Activated T-cell treated with anti-CD3 and anti-CD28 coated beads, Interleukin-2, amount 50 U/mL, for 48 hours (primary cell): ENCODE data around the gene SLC25A29.
A peak's percentile ranks its signal among the peaks of the same experiment; 100 is the strongest.
"Not testable (repeated sequence)": the region's sequence is repeated elsewhere in the genome, so short reads cannot be mapped to it uniquely, and the experiment has no call there.

Source experiments
- DNase-seq, 2 experiments: peaks; one replicate each; pipeline ENCODE4 v3.0.0-alpha.2; 2020

Gene SLC25A29

GRCh38 chr14:100292776-100293461 lies 13.3 kb downstream of the SLC25A29 start:
- no peak for DNase-seq

DNA sequence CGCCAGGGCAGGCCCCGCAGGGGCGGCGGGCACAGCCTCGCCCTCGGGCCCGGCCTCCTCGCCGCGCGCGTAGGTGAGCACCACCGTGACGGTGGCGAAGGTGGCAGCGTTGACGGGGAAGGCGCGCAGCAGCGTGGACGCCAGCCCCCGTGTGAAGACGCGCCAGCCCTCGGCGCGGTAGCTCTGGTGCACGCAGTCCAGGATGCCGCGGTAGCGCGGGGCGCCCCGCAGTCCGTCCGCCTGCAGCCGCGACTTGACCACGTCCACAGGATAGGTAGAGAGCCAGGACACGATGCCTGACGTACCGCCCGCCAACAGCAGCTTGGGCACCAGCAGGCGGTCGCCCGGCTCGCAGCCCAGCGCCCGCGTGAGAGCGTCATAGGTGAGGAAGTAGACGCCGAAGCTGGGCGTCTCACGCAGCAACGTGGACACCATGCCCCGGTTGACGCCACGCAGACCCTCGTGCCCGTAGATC lies 13.9 kb downstream of the SLC25A29 start:
- no peak for DNase-seq

GRCh38 chr14:100291305-100292075 lies 14.8 kb downstream of the SLC25A29 start:
- no peak for DNase-seq

DNA sequence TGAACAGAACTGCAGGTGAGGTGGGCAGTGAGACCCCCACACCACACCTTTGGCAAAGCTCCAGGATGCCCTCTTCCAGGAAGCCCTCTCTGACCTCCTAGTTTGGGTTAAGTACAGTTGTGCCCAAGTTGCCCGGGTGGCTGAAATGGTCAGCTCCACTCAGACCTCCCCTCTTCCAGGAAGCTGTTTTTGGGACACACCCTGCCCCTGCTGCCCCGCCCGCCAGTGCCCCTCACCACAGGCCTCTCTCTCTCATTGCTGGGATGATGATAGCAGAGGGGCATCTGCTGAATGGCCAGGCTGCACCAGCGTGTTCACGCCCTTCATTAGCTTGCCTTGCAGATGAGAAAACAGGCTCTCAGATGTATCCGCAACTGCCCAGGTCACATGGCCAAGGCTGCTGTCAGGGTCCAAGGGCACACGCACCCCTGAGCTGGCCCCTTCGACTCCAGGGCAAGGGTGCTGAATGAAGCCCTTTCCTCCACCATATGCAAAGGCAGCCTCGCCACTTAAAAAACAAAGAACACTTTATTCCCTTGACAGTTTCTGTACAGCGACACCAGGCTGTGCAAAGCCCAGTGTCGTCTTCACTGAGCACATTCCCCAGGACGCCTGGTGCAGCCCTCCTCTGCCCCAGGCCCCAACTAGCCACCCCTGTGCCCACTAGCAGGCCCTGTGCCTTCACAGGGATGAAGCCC lies 15.5 kb downstream of the SLC25A29 start:
- no peak for DNase-seq

DNA sequence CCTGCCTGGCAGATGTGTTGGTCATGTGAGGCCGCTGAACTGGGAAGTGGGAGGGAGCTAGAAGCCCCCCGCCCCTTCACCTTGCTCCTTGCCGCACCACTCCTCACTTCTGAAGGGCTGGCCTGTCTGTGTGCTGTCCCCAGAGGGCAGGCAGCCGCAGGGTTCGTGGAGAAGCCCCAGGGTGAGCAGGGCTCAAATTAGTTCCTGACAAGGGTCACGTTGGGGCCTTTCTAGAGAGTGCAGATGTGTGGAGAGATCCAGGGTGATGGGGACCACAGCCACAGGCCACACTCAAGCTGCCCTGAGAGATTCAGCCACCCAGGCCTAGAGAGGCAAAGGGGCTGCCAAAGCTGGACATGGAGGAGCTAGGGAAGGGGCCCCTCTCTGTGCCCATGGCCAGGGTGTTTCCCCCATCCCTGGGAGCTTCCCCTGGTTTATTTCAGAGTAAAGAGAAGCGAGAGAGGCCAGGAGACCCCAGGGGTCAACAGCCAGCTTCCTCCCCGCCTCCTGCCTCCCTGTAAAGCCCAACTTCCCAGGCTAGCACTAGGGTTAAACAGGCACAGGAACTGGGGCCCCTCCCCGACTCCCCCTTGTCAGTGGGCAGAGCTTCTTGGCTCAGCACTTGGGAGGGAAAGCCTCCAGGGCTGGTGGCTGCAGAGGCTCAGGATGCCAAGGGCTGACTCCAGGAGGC lies 16.2 kb downstream of the SLC25A29 start:
- DNase-seq: no peak

- no peak for DNase-seq
These were observed 17.7 kb downstream of the SLC25A29 start for GRCh38 chr14:100288382-100289185.

GRCh38 chr14:100287998-100288295 lies 18.3 kb downstream of the SLC25A29 start:
- DNase-seq: not testable (repeated sequence)

DNA sequence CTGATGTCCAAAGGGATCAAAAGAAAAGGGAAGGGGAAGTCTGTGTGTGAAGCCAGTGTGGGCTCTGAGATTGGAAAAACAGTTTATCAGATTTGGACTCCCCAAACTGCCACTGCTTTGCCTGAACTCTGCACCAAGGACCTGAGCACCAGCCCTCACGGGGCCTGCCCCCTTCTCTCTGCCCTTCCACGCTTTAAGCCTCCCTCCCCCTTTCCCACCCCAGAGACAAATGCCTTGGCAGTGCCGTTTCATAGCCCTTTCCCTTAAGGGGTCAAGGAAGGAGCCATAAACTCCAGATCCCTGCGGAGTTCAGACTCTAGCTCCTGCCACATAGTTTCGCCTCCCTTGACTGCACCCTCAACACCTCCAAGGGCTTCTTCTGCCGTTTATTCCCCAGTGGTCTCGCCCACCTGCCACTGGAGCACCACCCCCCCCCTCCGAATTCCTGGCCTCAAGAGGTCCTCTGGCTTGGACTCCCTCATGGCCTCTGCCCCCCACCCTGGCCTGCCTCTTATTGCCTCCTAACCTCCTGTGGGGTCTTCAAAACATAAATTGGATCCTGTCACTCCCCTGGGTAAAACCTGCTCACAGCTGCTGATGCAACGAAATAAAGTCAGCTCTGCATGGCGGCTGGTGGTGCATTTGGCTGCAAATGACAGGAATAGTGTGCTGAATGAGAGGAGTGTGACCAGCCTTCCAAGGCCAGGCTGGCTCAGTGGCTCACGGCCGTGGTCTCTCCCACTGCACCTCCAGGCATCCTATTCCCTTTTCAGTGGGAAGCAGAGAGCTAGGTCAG lies 18.8 kb downstream of the SLC25A29 start:
- DNase-seq: no peak

DNA sequence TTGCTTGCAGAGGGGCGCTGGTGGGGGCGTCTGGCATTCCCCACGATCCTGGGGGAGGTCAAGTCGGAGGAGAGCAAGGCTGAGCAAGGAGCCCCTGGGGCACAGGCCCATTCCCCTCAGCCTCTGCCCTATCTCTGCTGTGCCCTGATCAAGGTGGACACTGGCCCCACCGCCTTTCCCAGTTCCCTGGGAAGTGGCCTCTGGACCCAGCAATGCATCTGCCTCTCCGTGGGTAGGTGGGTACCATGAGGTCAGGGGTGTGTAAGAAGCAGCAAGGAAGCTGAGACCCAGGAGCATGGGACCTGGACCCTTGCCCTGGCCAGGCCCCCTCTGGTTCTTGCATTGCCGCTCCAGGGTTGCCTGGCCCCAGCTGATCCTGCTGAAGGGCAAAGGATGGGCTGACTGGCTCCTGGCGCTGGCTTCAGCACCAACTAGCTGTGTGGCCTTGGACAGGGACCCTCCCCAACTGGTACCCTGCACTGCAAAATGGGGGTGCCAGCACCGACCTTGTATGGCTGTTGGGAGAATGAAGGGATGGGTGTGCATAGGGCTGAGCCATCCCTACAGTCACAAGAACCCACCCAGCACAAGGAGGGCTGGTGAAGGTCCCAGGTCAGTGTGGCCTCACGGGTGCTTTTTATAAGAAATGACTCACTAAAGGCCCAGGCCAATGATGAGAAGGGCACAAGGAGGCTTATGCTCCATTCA lies 19.6 kb downstream of the SLC25A29 start:
- no peak for DNase-seq

- DNase-seq: no peak
These were observed 20.3 kb downstream of the SLC25A29 start for GRCh38 chr14:100285913-100286400.

- peak; percentile 86 to 89 for DNase-seq
These were observed 21.0 kb downstream of the SLC25A29 start for GRCh38 chr14:100285021-100285912.

- no peak for DNase-seq
These were observed 22.0 kb downstream of the SLC25A29 start for GRCh38 chr14:100283984-100284881.

DNA sequence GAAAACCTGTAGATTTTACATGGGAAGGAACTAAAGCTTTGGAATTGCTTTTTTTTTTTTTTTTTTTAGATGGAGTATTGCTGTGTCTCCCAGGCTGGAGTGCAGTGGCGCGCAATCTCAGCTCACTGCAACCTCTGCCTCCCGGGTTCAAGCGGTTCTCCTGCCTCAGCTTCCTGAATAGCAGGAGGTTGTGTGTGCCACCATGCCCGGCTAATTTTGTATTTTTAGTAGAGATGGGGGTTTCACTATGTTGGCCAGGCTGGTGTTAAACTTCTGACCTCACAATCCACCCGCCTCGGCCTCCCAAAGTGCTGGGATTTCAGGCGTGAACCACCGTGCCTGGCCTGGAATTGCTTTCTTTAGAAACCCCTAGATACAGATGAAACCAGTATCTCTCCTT lies 22.8 kb downstream of the SLC25A29 start:
- not testable (repeated sequence) for DNase-seq

- DNase-seq: no peak
These were observed 23.4 kb downstream of the SLC25A29 start for GRCh38 chr14:100282766-100283419.

DNA sequence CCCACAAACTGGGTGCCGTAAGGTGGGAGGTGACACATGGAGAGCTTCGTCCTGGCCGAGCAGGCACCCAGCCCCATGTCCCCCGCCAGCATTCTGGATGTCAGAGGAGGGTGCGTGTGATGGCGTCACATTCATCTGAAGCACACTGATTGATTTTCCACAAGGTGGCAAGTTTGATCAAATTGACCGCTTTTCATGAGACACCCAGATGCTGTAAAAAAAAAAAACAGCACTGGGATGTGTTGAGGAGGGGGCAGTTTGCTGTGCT lies 24.2 kb downstream of the SLC25A29 start:
- no peak for DNase-seq

DNA sequence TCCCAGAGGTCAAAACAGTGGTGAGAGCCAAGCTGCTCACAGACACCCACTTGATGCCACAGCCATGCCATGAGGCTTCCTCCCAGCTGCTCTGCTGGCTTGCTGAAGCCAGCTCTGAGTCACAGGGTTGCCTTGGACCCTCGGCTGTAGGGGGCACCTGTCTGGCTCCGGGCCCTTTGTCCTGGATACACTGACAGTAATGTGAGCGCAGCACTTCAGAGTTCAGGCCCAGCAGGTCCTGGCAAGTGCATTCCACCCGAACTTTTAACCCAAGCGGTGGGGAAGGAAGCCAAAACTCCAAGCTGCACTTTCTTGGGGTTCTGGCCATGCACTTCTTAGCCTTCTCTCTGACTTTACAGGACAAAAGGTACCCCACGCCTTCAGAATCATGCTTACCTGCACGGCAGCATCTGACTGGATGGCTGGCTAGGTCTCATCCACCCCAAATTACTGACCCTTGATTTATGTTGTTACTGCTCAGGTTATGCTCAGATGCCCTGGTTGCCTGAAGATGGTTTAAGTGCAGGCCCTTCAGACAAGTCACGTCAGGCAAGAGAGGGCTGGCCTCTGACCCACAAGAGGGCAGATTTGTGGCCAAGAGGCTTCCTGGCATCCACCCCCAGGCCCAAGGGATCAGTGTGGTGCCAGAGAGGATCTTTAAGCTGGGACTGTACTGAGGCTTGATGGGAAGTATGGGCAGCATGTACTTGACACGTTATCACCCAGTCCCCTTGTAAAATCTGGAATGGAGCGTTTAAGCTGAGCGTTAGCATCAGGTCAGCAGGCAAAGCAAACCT lies 24.8 kb downstream of the SLC25A29 start:
- no peak for DNase-seq

- no peak for DNase-seq
These were observed 26.7 kb downstream of the SLC25A29 start for GRCh38 chr14:100279563-100279962.
